HG03135 (cell line): ENCODE results near the gene R3HDML.
"Not testable (repeated sequence)": the region's sequence is repeated elsewhere in the genome, so short reads cannot be mapped to it uniquely, and the experiment has no call there.

Source experiments
- ATAC-seq: cut with Tn5 transposase; IDR thresholded peaks from one replicate; pipeline ENCODE4 v1.9.1; 2021; ENCODE audit warnings: mild to moderate bottlenecking, moderate library complexity; ENCODE audit not compliant: unreplicated experiment

The R3HDML gene

DNA sequence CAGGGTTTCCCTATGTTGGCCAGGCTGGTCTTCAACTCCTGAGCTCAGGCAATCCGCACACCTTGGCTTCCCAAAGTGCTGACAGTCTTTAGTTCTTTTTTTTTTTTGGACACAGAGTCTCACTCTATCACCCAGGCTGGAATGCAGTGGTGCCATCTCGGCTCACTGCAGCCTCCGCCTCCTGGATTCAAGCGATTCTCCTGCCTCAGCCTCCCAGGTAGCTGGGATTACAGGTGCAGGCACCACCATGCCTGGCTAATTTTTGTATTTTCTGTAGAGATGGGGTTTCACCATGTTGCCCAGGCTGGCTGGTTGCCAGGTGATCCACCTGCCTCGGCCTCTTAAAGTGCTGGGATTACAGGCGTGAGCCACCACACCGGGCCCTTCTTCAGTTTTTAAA is 9.1 kb upstream of the R3HDML start:
- ATAC-seq, result not testable (repeated sequence)

GRCh38 chr20:44328428-44328827 is 8.4 kb upstream of the R3HDML start:
- no peak for ATAC-seq

DNA sequence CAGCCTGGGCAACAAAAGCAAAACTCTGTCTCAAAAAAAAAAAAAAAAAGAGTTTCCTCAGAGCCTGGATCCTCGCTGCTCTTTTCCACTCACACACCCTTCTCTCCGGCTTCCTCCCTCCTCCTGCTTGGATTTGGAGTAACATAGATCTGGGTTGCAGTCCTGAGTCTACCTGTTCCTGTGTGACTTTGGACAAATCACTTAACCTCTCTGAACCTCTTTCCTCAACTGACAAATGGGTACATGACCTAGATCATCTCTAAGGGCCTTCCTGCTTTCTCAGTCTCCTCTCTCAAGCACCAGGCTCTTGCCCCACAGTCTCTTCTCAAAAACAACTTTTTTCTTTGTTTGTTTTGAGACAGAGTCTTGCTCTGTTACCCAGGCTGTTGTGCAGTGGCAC is 5.6 kb upstream of the R3HDML start:
- no peak for ATAC-seq

DNA sequence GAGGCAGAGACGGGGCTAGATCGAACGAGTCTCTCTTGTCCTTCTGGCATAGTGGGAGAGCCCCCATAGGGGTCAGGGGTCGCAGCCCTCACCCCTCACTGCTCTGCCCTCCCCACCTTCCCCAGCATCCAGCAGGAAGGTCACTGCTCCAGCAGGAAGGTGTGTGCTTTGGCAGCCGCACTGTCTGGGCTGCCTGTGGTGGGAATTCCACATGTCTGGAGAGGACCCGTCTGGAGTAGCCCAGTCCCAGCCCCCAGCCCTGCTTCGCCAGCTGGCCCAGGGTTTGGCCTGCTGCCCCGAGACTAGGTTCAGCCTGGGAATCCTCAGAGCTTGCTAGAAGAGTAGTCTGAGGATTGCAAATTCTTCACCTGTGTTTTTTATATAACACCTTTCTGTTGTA is 2.5 kb upstream of the R3HDML start:
- no peak for ATAC-seq

GRCh38 chr20:44334709-44335108 is 2.1 kb upstream of the R3HDML start:
- no peak for ATAC-seq

- no peak for ATAC-seq
Observed at GRCh38 chr20:44335675-44336074, 1.2 kb upstream of the R3HDML start.

DNA sequence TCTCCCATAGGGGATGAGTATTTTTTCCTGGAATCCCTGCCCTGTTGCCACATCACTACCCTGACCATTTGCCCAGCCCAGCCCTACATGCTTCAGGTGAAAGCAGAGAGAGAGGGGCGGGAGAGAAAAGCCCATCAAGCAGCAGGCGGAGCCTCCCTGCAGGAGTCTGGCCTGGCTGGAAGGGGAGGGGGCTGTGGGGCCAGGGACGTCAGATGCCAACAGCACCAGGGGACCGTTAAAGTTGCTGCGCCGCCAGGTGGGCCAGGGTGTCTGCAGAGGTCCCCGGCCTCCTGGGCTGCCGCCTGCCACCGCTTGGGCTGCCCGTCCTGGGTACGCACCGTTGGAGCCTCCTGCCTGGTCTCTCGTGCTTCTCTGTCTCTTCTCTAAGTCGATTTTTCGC is 757 bp upstream of the R3HDML start:
- no peak for ATAC-seq

GRCh38 chr20:44342248-44342647 is 5.4 kb downstream of the R3HDML start:
- ATAC-seq, result no peak

- ATAC-seq, result no peak
Observed at GRCh38 chr20:44343162-44343675, 6.4 kb downstream of the R3HDML start.

GRCh38 chr20:44344723-44345122 is 7.9 kb downstream of the R3HDML start:
- no peak for ATAC-seq

DNA sequence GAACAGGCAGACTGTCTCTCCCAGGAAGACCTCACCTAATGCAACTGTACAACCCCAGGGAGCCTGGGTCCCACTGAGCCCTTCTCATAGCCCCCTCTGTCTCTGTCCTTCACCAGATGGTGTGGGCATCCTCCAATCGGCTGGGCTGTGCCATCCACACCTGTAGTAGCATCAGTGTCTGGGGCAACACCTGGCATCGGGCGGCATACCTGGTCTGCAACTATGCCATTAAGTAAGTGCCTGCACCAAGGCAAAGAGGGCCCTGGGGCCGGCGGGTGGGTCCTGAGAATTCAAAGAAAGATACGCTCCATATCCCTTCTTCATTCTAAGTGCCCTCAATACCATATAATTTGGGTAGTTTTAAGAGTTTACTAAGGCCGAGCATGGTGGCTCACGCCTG is 8.3 kb downstream of the R3HDML start:
- no peak for ATAC-seq

GRCh38 chr20:44345941-44346340 is 9.1 kb downstream of the R3HDML start:
- ATAC-seq, result not testable (repeated sequence)

- no peak for ATAC-seq
Observed at GRCh38 chr20:44348168-44348659, 11.4 kb downstream of the R3HDML start.

- ATAC-seq, result no peak
Observed at GRCh38 chr20:44349349-44349748, 12.5 kb downstream of the R3HDML start.

DNA sequence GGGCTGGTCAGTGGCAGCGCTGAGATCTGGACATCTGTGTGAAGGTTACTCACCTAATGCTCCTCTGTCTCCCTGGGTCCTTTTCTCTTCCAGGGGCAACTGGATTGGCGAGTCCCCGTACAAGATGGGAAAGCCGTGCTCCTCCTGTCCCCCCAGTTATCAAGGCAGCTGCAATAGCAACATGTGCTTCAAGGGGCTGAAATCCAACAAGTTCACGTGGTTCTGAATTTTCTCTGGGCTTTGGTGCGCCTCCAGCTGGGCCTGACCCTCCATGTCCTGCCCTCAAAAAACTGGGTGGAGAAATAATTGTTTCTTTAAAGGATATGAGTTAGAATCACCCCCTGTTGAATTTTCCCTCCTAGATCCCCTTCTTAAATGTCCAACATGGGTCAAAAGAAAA is 13.7 kb downstream of the R3HDML start:
- no peak for ATAC-seq

GRCh38 chr20:44354979-44355497 is 18.2 kb downstream of the R3HDML start:
- ATAC-seq, result no peak

DNA sequence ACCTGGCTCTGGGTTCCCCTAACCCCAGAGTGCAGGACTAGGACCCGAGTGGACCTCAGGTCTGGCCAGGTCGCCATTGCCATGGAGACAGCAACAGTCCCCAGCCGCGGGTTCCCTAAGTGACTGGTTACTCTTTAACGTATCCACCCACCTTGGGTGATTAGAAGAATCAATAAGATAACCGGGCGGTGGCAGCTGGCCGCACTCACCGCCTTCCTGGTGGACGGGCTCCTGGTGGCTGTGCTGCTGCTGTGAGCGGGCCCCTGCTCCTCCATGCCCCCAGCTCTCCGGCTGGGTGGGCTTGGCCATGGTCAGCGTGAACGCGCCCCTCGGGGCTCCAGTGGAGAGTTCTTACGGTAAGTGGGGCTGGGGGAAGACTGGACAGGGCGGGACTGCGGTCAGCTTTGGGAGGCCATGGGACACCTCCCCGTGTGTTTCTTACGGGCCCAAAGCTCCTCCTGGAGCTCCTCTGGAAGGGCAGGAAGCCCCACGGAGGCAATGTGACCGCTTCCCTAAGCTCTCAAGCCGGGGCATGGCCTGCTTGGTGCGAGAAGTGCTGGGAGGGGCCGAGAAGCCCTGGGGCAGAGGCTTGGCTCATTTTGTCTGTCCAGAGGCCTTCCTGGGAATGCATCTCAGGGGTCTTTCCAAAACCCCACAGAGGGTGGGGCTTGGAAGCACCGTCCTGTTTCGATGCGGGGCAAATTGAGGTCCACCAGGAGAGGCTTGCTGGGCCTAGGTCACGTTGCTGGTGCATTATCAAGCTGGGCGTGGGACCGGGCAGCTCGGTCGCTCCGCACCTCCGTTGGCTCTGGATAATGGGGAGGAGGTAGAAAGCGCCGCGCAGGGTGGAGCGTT is 18.9 kb downstream of the R3HDML start, which contains the start of gene HNF4A:
Gene HNF4A (plus strand): TSS at position 202 of the 855 bp plus-strand sequence. CDS start 106 bp downstream, at position 308.
- no peak for ATAC-seq

DNA sequence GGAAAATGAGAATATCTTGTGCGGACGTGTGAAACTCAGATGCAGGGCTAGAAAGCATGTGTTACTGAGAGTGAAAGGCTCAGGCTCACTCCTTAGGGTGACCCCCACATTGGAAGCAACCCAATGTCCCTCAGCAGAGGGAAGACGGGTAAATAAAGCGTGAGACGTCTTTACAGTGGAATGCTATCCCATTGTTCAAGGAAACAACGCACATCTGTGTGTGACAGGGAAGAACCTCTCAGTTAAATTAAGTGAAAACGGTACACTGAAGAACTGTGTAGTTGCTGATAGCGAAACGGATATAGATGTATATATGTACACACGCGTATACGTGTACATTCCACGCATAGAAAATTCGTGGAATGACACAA is 19.5 kb downstream of the R3HDML start:
- ATAC-seq, result no peak

DNA sequence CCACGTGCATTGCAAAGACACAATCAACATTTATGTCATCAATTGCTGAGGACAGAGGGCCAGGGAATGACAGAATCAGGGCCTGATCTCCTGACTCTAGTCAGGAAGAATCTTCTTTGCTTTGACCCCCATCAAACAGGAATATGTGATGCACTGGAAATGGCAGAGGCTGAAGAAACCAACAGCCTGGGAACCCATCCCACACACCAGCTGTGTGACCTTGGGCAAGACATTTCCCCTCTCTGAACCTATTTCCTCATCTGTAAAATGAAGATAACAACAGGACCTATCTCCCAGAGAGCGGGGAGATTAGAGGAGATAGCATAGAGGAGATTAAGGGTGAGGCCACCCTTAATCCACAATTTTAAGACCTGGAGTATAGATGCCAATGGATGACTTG is 20.2 kb downstream of the R3HDML start:
- no peak for ATAC-seq

DNA sequence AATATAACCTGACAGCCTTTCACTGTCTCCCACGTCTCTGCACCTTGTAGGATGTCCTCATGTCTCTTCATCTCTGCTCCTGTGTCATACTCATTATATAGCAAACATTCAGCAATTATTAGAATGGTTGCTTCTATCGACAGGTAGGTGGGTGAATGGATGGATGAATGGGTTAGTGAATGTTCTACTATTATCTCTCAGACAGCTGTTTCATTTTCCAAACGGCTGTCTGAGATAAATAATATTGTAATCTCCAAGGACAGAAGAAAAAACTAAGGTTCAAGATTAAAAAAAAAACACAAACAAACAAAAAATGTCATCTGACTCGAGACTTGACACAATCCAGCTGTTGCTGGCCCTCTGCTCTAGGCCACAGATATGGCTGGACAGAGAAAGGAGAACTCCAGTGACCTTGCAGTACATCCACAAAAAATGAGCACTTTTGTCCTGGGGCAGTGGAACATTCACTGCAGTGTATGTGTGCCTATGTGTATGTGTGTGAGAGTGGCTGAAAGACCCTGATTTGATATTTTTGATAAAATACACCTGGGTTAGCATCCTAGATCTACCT is 20.8 kb downstream of the R3HDML start:
- ATAC-seq, result no peak

DNA sequence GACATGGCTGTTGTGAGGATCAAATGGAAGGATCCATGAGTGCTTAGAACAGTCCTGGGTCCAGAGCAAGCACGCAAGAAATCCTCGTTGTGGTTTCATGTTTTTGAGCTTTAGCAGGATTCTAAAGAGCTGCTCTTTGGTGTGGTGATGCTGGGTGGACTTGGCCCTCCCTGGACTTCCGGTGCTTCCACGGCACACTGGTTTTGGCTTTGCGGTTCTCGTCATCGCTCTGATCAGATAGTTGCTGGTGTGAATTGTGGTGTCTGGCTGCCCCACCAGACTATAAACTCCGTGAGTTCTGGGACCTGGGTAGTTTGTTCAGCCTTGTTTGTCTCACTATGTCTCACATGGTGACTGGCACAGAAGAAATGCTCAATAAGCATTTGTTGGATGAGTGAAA is 21.9 kb downstream of the R3HDML start:
- no peak for ATAC-seq

DNA sequence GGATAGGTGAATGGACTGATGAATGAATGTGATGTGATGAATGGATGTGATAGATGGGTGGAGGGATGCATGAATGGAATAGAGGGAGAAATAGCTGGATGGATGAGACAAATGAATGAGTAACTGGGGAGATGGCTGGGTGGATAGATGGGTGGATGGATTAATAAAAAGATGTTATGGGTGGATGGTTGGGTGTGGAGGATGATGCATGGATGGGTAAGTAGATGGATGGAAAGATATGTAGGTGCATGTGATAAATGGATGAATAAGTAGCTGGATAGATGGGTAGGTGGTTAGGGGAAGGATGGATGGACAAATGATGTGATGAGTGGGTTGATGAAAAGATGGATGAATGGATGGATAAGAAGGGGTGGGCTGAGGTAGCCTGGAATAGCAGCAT is 23.4 kb downstream of the R3HDML start:
- no peak for ATAC-seq
